GM12864 (cell line): ENCODE results near the gene ADGRL1.

ENCODE experiments used
- DNase-seq: peaks from one replicate; pipeline ENCODE4 v3.0.0-alpha.2; 2011; ENCODE audit warnings: low read depth
- H3K4me3 ChIP-seq: 2 replicates; pipeline ENCODE4 v1.5.1; 2011; ENCODE audit warnings: mild to moderate bottlenecking, low read depth, low read length, control low read depth
- TF ChIP-seq, protein P1 (sequence below): IDR thresholded peaks from 2 replicates; pipeline ENCODE4 v1.5.1; 2011; ENCODE audit warnings: low read depth, mild to moderate bottlenecking, moderate library complexity, low read length, control low read depth, inconsistent platforms; ENCODE audit errors: missing control alignments

ADGRL1 gene

DNA sequence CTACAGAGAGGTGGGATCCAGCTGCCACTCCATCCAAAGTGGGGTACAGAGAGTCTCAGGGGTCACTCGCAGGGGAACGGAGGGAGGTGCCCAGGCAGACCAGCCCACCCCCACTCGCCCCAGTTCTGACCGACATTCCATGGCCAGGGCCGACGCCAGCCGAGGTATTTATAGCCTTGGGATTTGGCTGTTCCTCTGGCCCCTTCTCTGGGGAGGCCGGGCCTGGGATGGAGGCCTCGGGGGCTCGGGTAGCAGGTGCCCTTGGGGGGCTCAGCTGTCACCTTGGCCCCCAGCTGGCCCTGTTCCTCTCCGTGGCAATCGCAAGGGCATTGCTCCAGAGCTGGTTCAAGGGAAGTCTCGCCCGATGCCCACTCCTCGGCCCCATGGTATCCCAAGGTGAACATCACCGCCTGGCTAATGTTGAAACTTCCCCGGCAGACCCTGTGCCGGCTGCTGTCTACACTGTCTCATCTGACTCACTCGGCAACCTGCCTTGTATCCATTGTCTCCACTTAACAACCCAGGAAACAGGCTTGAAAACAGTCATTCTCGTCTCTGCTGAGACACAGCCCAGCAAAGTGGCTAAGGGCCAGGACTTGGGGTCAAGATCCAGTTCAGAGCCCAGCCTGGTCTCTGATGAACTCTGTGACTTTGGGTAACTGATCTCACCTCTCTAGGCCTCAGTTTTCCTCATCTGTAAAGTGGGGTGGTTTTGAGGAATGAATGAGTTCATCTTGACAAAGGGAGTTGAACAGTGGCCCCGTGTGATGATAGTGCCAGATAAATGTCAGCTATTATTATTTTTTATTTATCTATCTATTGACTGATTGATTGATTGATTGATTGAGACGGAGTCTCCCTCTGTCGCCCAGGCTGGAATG is 98.1 kb downstream of the ADGRL1 start:
- TF ChIP-seq, protein P1, sequence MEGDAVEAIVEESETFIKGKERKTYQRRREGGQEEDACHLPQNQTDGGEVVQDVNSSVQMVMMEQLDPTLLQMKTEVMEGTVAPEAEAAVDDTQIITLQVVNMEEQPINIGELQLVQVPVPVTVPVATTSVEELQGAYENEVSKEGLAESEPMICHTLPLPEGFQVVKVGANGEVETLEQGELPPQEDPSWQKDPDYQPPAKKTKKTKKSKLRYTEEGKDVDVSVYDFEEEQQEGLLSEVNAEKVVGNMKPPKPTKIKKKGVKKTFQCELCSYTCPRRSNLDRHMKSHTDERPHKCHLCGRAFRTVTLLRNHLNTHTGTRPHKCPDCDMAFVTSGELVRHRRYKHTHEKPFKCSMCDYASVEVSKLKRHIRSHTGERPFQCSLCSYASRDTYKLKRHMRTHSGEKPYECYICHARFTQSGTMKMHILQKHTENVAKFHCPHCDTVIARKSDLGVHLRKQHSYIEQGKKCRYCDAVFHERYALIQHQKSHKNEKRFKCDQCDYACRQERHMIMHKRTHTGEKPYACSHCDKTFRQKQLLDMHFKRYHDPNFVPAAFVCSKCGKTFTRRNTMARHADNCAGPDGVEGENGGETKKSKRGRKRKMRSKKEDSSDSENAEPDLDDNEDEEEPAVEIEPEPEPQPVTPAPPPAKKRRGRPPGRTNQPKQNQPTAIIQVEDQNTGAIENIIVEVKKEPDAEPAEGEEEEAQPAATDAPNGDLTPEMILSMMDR = no peak
- no peak for DNase-seq
- H3K4me3 ChIP-seq = no peak overlapping the region

DNA sequence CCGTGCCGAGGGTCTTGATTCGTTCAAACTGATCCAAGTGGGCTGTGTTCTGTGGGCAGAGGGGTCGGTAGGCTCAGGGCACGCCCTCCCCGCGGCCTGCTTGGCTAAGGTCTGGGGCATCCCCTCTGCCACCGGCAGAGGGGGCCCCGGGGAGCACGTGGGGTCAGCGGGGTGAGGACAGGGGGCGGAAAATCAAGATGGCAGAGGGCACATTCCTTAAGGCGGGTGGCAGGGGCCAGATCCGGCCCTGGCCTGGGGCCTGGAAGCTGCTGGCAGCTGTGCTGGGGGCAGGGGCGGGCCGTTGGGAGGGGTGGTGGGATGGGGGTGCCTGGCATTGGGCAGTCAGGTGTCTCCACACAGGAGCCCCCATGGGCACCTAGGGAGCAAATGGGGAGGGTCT is 99.1 kb downstream of the ADGRL1 start:
- TF ChIP-seq, protein P1 = no peak
- DNase-seq = no peak
- H3K4me3 ChIP-seq = no peak overlapping the region

DNA sequence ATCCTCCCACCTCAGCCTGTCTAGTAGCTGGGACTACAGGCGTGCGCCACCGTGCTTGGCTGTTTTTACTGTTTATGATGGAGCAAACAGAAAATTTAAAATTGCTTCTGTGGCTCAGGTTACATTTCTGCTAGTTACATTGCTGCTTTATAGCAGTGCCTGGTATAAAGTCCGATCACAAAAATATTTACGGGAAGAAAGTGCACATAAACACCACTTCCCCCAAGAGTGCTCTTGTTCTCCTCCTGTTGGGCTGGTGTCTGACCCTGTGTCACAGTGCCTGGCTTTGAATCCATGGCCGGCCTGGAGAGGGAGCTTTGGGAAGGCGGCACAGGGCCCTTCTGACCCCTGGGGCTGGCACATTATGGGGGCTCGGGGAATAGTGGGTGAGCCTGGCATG is 100.3 kb downstream of the ADGRL1 start:
- no peak overlapping the region for H3K4me3 ChIP-seq
- TF ChIP-seq, protein P1 = no peak
- no peak for DNase-seq

DNA sequence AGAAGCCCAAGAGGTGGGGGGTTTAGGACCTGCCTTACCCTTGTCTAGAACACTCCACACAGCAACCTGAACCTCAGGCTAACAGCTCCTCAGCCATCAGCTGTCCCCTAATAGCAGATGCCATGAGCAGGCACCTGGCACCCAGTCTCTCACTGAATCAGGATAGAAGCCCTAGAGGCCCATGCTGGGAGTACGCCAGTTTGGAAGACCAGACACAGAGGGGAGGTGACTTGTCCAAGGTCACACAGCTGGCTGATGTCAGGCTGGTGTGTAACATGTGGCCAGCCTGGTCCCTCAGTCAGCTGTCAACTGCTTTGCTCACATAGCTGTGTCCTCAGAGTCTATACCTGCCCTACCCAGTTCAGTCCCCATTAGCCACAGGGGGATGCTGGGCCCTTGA is 102.7 kb downstream of the ADGRL1 start:
- TF ChIP-seq, protein P1 = no peak
- no peak for DNase-seq

DNA sequence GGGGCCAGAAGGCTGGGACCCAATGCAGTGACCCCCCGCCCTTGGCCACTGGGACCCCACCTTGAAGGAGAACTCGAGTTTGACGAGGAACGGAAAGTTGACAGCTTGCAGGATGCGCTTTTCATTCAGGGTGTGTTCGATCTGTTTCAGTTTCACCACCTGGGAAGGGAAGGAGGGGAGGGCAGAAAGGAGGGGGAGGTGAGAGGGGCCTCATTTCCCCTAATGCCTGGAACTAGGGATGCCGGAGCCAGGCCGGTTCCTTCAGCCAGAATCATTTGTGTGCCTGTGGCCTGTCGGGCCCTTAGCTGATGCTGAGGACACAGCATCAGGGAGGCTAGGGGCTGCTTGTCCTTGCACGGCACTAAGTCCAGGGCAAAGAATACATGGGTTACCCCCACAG is 103.2 kb downstream of the ADGRL1 start:
- TF ChIP-seq, protein P1 = no peak

More for the DNA sequence above, 102.7 kb downstream of the ADGRL1 start:
- no peak overlapping the region for H3K4me3 ChIP-seq

DNA sequence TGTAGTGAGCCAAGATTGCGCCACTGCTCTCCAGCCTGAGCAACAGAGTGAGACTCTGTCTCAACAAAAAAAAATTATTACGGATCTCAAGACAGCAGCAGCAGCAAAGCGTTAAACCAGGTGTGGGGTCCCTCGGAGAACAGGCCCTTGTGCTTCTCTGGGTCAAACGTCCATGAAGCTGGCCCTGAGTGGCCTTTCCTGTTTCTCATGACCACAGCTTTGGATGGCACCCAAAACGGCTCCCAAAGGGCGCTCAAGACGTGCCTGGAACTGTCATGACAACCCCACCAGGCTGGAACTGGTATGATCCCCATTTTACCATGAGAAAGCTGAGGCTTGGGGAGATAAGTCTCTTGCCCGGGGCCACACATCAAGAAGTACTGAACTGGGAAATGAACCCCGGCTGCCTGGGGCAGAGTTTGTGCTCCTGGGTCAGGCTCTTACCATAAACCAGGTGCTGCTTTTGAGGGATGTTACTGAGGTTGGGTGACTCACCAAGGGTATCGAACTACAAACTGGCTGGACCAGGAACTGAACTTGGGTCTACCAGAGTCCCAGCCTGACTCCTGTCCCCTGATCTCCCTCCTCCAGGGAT is 103.8 kb downstream of the ADGRL1 start:
- no peak for DNase-seq
- TF ChIP-seq, protein P1 = no peak
- H3K4me3 ChIP-seq = no peak overlapping the region

More for the DNA sequence above, 103.2 kb downstream of the ADGRL1 start:
- no peak for DNase-seq
- no peak overlapping the region for H3K4me3 ChIP-seq

DNA sequence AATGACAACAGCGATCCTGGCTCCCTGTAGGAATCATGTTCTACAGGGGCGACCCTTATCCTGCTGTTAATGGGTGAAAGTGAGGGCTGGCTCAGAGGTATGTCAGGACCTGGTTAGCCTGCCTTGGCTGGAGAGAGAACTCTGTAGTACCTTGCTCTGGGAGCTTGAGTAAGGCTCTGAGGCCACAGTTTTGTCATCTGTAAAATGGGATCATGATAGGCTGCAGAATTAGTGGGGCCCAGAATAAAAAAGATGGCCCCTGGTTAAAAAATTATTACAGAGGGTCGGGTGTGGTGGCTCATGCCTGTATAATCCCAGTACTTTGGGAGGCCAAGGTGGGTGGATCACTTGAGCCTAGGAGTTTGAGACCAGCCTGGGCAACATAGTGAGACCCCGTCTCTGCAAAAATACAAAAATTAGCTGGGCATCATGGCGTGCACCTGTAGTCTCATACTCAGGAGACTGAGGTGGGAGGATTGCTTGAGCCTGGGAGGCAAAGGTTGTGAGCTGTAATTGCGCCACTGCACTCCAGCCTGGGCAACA is 104.9 kb downstream of the ADGRL1 start:
- no peak overlapping the region for H3K4me3 ChIP-seq
- TF ChIP-seq, protein P1 = no peak
- DNase-seq = no peak
